GF-D8 (cell line): ENCODE measurements around the gene C6orf132.

Experiments used
- DNase-seq: peaks from one replicate; lab custom pipeline; 2025; lab: John Stamatoyannopoulos, UW

C6orf132 gene

GRCh38 chr6:42136508-42137193 lies 5.8 kb downstream of the C6orf132 start:
- DNase-seq = no peak

GRCh38 chr6:42135722-42136121 lies 6.7 kb downstream of the C6orf132 start:
- no peak for DNase-seq

DNA sequence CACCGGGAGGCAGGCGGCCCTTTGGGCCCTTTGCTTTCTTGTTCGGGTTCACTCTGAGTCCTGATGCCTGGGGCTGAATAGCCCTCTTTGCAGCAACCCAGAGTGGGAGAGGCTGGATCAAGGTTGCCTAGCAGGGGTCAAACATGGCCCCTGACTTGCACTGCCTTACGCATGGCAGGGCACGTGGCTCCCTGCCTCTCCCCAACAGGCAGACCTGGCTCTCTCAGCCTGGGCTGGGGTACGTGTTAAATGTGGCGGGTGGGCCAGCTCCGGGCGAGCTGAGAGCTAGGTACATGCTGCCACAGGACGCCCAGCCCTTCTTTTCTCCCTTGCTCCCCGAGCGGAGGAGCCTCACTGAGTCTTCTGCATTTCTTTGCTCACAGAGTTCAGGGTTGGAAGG lies 7.3 kb downstream of the C6orf132 start:
- DNase-seq = no peak

- no peak for DNase-seq
These were observed 8.5 kb downstream of the C6orf132 start for GRCh38 chr6:42133926-42134325.

GRCh38 chr6:42131531-42131930 lies 10.9 kb downstream of the C6orf132 start:
- DNase-seq = no peak

- no peak for DNase-seq
These were observed 13.1 kb downstream of the C6orf132 start for GRCh38 chr6:42129360-42129676.

DNA sequence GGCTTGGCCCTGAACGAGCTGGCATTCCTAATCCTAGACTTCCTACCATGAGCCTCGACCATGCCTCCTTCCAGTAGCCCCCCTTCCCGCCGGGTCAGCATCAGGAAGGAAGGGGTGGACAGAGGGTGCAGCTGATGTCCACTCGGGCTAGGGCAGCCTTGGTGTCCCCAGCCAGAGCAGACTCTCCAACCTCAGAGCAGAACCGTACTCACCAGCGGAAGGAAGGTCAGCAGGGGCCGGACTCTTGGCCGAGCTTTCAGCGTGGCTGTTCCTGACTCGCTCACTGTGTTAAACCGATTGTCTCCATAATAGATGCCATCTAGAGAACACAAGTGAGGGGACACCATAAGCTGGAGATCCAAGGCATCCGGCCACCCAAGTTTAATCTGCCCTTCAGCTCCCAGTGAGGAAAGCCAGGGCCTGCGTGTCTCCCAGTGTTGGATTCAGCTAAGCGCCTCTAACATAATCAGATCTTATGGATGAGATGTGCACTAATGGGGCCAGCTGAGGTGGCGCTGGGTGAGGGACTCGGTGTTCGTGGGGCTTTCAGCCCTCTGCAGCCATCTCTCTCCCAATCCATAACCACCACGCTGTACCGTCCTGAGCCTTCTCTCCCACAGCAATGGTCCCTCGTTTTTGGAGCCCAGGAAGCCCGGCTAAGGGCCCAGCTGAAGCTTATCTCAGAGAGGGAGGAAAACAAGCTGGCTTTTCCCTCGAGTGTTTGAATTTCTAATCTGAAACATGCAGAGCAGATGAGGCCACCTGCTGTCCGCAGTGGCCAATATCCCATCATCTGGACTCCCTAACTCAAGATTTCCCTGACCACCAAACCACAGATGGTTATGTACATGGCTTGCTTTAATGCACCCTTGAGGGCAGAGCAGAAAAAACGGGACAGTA lies 13.7 kb downstream of the C6orf132 start:
- no peak for DNase-seq

DNA sequence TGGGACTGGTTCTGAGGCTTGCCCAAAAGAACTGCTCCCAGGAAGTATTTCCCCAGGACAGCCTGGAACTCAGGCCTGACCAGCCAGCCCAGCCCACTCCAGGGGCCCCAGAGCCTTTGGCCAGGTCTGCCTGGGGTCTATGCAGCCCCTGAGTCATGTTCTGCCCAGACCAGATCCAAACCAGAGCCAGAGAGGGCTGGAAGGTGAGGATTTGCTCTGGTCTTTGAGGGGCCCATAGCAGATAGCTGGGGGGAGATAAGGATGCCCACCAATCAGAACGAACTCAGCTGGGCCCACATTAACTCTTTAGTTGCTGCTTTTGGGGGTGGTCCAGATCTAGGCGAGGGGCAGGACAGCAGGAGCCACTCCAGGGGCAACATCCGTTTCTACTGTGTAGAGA lies 16.8 kb downstream of the C6orf132 start:
- no peak for DNase-seq

- DNase-seq = no peak
These were observed 17.2 kb downstream of the C6orf132 start for GRCh38 chr6:42125231-42125630.

DNA sequence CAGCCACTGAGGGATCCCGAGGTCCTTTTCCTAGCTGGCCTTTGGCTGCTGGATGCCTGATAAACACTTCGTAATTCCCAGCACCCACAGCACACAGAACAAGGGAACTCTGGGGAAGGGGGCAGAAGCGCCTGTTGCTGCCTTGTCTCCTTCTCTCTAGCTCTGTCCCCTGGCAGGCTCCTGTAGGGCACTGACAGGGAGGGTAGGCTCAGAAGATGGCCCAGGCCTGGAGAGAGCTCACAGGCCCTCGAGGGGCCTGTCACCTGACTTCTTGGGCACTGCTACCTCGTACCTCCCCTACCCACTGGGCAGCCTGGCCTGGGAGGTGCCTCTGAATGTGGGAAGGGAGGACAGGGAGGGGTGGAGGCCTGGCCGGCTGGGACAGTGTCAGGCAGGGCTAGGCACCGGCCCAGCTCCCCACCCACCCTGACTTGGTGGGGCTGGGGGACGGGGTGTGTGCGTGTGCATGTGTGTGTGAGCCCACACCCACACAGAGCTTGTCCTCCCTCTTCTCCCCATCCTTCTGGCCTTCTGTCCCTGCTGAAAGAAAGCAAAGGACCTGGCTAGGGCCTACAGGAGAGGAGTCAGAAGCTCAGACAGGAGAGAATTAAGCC lies 18.1 kb downstream of the C6orf132 start:
- no peak for DNase-seq

- no peak for DNase-seq
These were observed 18.9 kb downstream of the C6orf132 start for GRCh38 chr6:42123379-42124103.

DNA sequence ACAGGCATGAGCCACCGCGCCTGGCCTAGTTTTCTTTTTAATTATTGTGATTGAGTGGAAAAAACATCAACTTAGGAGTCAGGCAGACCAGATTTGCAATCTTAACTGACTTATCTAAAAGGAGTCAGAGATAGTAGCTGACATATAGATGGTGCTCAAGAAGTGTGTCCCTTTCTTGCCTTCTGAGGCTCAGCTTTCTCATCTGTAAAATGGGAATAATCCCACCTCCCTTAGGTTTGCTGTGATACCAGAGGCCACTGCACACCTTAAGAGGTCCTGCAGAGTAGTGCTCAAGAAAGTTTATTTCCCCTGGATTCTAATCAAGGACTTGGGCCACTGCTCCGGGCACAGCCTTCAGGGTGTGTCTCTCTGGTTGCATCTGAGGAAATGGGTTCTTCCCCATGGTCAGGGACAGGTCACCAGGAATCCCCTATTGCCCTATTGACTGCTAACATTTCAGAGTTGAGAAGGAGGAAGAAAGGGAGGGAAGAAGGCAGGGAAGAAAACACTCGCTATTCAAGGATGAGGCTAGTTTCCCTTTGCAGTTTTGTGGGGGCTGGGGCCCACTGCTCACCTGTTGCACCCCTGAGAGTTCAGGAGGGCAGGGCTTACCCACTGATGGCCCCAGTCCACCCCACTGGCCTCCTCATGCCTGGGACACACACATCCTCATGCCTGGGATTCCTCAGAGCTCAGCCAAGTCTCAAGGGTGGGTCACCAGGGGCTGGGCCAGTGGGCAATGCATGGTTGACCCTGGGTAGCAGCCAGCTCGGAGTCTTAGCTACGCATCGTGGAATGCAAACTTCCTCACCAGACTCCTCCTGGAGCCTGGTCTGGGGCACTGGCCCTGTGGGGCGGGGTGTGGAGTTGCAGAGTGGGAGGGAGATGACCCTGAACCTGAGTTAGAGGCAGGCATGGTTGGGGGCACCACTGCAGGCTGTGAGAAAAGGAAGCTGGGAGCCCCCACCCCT lies 21.2 kb downstream of the C6orf132 start:
- no peak for DNase-seq

- DNase-seq = no peak
These were observed 24.0 kb downstream of the C6orf132 start for GRCh38 chr6:42118162-42119001.

DNA sequence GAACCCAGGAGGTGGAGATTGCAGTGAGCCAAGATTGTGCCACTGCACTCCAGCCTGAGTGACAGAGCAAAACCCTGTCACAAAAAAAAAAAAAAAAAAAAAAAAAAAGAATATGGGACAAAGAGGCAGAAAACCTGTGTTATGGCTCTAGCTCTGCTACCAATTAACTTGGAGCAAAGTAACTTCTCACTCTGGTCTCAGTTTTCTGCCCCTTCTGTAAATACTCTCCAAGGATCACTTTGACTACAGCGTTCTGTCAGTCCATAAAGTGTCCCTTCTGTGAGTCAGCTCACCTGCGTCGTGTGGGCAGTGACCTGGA lies 24.6 kb downstream of the C6orf132 start:
- no peak for DNase-seq

DNA sequence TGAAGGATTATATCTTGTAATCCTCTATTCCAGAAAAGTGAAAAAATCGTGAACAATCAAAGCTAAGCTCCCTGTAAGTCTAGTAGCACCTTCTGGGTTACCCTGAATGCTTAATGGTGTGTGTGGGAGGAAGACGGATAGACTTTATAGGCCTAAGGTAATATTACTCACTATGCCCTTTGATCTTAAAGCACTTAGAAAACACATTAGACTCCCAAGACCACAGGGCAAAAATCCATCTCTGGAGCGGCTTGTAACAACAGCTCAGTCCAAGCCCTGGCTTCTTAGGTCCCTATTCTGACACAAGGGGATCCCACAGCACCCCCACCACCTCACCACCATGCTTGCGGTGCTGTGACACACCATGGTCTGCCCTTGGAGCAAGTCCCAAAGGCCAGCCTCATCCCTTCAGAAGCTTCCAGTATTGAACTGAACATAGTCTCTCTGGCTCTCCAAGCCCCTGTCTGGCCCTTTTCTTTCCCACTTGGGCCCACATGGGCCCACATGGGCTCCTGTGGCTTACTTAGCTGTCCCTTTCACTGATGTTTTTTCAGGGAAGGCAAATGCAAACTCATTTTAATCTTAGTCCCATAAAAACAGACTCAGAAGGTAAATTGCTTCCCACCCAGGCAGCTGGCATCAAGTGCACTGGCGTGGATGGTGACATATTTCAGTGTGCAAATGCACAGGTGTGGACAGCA lies 28.3 kb downstream of the C6orf132 start:
- DNase-seq = no peak

- no peak for DNase-seq
These were observed 30.1 kb downstream of the C6orf132 start for GRCh38 chr6:42112351-42112750.

GRCh38 chr6:42110683-42111082 lies 31.7 kb downstream of the C6orf132 start:
- no peak for DNase-seq

DNA sequence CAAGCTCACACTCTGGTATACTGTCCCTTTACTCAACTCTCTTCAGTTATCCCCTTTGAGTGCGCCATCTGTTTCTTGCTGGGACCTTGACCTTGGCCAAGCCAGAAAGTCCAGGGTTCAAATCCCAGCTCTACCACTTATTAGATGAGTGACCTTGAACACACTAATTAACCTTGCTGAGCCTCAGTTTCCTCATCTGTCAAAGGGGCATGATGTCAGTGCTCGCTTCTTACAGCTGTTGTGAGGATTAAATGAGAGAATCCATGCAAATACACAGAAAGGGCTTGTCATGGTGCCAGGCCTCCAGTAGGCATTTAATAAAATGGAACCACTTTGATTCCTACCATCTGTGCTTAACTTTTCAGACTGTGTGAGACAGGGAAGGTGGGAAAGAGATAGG lies 34.3 kb downstream of the C6orf132 start:
- DNase-seq = no peak

- no peak for DNase-seq
These were observed 36.1 kb downstream of the C6orf132 start for GRCh38 chr6:42106112-42107023.
